Astrocyte of the spinal cord (primary cell): ENCODE measurements around the gene DNM2.
"Not testable (repeated sequence)": the region's sequence is repeated elsewhere in the genome, so short reads cannot be mapped to it uniquely, and the experiment has no call there.

ENCODE experiments used
- DNase-seq: peaks from one replicate; pipeline ENCODE4 v3.0.0; 2011; ENCODE audit warnings: low read depth, low spot score
- H3K4me3 ChIP-seq: 2 replicates; pipeline ENCODE4 v1.5.1; 2011; ENCODE audit warnings: low read depth, mild to moderate bottlenecking, low read length, moderate library complexity
- in situ Hi-C: cut with HindIII; loops from 2 replicates; pipeline ENCODE4 v1.10.0; 2017; ENCODE audit warnings: low sequenced_read_pairs
- TF ChIP-seq, protein P1 (sequence below): IDR thresholded peaks from 2 replicates; pipeline ENCODE4 v1.5.1; 2012; ENCODE audit warnings: low read depth, mild to moderate bottlenecking, low read length, inconsistent platforms

The DNM2 gene

DNA sequence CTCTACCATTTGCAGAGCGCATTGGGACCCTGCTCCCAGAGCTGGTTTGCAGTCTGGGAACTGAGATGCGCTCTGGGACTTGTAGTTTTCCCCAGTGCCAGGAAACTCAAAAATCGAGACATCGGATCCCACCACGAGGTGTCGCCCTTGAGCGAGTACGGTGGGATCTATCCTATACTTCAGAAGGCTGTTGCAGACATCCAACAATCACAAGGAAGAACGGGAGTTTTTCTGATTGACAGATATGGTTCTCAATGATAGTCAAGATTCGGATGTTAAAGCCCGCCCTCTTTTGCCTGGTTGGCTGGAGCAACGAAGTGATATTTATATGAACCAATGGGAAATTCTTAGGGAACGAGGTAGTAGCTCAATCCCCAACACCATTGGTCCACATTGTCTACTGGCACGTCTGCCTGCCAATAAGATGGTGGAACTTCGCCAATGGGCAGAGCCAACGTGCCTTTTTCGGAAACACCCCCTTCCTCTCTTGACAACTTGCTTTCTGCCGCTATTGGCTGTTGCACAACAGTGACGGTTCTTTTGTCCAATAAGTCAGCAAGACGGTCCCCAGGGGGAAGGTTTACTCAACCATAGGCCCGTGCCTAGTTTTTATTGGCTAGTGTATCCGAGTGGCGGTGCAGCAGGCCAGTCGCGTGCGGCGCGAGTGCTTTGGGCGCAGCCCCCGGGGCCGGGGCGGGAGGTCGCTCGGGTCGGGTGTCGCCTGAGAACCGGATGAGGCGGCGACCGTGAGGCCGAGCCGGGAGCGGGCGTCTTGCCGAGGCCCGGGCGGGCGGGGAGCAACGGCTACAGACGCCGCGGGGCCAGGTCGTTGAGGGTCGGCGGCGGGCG, at the start of gene DNM2:
Gene DNM2 (plus strand): TSS at position 724 of the 849 bp plus-strand sequence. CDS start 164 bp downstream, outside the sequence.
- TF ChIP-seq, protein P1, sequence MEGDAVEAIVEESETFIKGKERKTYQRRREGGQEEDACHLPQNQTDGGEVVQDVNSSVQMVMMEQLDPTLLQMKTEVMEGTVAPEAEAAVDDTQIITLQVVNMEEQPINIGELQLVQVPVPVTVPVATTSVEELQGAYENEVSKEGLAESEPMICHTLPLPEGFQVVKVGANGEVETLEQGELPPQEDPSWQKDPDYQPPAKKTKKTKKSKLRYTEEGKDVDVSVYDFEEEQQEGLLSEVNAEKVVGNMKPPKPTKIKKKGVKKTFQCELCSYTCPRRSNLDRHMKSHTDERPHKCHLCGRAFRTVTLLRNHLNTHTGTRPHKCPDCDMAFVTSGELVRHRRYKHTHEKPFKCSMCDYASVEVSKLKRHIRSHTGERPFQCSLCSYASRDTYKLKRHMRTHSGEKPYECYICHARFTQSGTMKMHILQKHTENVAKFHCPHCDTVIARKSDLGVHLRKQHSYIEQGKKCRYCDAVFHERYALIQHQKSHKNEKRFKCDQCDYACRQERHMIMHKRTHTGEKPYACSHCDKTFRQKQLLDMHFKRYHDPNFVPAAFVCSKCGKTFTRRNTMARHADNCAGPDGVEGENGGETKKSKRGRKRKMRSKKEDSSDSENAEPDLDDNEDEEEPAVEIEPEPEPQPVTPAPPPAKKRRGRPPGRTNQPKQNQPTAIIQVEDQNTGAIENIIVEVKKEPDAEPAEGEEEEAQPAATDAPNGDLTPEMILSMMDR = peak; percentile 79
- peak; percentile 100 for DNase-seq
- peak within 1 kb of the TSS; percentile 79 for H3K4me3 ChIP-seq
- in situ Hi-C loops = no loop called here

DNA sequence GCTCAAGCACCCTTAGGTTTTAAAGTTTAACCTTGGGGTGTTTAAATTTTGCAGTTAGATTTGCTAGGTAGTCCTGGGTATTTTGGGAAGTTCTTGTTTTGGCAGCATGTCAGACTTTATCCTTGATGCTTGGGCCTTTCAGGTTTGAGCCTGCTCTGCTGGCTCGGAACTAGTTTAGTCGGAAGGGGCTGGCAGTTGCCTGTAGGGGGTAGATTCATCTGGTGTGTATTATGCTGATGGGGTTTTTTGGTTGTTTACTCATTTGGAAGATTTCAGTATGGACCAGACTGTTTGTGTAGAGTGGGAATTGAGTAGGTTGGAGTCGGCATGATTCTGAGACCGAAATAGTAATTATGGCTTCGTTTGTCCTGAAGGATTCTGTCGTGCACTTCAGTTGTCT, 48.6 kb upstream of the DNM2 start:
- no peak overlapping the region for H3K4me3 ChIP-seq
- TF ChIP-seq, protein P1 = no peak
- in situ Hi-C loops = no loop called here
- DNase-seq = no peak

DNA sequence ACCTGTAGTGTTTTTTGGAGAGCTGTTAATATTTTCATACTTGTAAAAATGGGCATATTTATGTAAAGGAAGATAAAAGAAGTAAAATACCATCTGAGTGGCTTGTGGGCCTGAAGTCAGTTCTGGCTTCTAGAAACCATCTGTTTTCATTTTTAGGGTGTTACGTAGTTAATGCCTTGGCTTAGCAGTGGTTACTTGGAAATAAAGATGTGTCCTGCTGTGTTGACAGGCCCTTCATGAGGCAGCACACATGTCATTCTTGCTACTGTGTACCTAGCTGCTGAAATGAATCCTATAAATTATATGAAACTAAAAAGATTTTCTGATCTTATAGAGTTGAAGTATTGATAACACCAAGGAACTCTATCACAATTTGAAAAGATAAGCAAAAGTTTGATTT, 47.7 kb upstream of the DNM2 start:
- H3K4me3 ChIP-seq = no peak overlapping the region
- TF ChIP-seq, protein P1 = no peak
- in situ Hi-C loops = no loop called here
- no peak for DNase-seq

DNA sequence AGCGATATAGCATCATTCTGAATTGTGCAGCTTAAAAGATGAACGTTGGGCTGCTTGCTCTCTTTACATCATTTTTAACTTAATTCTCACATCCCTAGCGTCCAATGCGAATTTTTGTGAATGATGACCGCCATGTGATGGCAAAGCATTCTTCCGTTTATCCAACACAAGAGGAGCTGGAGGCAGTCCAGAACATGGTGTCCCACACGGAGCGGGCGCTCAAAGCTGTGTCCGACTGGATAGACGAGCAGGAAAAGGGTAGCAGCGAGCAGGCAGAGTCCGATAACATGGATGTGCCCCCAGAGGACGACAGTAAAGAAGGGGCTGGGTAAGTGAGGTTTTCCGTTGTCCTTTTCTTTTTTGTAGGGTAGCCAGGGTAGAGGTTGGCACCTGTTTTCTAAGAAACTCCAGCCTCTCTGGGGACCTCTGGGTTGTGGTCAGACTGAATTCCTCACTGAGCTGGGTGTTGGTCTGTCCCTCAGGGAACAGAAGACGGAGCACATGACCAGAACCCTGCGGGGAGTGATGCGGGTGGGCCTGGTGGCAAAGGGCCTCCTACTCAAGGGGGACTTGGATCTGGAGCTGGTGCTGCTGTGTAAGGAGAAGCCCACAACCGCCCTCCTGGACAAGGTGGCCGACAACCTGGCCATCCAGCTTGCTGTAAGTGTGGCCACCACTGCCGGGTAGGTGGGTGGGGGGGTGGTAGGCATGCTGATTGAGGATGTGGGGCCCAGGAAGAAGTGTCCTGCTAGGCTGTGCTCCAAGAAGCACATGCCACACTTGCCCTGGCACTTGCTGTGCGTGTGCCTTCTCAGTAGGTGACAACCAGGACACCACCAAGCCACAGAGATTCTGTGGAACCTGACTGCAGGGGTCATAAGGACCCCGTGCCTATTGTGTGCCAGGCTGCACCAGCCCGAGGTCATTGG, 46.7 kb upstream of the DNM2 start:
- DNase-seq = no peak
- TF ChIP-seq, protein P1 = no peak
- in situ Hi-C loops = no loop called here
- no peak overlapping the region for H3K4me3 ChIP-seq

DNA sequence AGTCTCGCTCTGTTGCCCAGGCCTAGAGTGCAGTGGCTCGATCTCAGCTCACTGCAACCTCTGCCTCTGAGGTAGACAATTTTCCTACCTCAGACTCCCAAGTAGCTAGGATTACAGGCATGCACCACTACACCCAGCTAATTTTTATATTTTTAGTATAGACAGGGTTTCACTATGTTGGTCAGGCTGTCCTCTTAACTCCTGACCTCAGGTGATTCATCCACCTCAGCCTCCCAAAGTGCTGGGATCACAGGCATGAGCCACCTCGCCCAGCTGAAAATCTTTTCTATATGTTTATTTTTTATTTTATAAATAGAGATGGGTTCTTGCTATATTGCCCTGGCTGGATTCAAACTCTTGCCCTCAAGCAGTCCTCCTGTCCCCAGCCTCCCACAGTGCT, 46.0 kb upstream of the DNM2 start:
- H3K4me3 ChIP-seq, DNase-seq, in situ Hi-C loops: not testable (repeated sequence)

DNA sequence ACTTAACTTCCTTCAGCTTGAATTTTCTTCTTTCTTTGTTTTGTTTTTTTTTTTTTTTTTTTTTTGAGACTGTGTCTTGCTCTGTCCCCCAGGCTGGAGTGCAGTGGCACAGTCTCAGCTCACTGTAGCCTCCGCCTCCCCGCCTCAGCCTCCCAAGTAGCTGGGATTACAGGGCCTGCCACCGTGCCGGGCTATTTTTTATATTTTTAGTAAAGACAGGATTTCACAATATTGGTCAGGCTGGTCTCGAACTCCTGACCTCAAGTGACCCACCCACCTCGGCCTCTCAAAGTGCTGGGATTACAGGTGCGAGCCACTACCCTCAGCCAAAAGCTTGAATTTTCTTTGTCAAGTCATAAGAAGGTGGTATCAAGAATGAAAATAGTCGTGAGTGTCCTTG, 42.7 kb upstream of the DNM2 start:
- in situ Hi-C loops, H3K4me3 ChIP-seq, DNase-seq: not testable (repeated sequence)

DNA sequence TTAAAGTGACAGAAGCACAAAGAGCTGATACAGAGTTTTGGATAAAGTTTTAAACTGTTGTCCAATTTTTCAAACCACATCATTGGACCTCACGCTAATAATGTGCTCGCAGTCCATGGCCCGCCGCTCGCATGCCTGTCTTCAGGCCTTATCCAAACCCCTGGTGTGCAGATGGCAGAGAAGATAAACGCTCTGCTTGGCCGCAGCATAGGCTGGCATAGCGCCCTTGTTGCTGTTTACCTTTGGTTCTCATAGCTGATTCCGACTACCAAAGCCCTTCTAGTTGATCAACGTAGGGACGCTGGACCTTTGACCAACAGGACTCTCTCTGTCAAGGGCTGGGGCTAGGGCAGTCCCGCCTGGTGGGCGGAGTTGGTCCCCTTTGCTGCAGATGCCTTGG, 40.1 kb upstream of the DNM2 start:
- no peak for DNase-seq
- TF ChIP-seq, protein P1 = no peak
- in situ Hi-C loops = no loop called here
- no peak overlapping the region for H3K4me3 ChIP-seq
